HTERT RPE-1 (cell line): ENCODE results near the gene PLA2G12B.
"Not testable (repeated sequence)": the region's sequence is repeated elsewhere in the genome, so short reads cannot be mapped to it uniquely, and the experiment has no call there.

Source experiments
- in situ Hi-C: fragments of 300-500 bp; cut with MboI; formaldehyde crosslinking; loops from 4 replicates; pipeline ENCODE4 v1.14.3; 2020; ENCODE audit warnings: low sequenced_read_pairs

Gene PLA2G12B

DNA sequence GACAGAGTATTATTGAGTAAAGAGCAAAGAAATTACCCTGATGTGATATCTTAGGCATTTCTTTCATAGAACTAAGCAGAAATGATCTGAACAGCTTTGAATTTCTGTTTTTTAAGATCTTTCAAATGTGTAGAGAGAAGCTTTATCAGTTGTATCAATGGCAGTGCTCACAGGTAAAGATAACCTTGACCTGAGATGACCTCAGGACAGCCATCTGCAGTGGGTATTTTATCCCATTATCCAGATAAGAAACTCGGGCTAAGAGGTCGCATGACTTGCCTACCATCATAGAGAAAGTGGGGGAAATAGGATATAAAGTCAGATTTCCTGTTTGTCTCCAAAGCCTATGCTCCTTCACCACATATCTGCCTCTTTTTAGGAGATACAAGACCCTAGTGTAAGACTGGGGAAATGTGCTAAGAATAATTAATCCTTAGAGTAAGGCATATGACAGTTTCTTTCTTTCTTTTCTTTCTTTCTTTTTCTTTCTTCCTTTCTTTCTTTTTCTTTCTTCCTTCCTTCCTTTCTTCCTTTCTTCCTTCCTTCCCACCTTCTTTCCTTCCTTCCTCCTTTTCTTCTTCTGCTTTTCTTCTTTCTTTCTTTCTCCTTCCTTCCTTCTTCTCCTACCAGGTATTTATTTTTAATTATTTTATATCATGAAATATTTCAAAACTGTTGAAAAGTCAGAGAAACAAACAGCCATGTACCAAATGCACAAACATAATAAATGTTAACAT, 10.9 kb downstream of the PLA2G12B start:
- in situ Hi-C loops, result no loop called here

DNA sequence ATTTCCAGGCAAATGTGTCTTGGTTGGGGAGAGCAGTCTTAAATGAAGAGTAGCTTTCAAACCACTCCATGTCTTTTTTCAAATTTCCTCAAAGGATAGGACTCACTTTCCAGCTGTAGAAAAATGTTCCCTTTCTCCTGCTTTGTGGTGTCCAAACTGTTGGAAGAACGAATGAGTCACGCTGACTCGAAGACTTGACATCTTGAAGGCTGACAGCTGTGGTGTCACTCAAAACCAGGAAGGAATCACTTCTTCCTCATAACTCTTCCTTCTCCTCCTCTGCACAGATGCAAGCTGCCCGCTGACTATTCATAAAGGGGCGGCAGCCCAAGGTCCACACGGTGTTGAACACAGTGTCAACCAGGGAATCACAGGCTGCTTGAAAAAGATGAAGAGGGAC, 19.2 kb downstream of the PLA2G12B start:
- in situ Hi-C loops, result no loop called here

DNA sequence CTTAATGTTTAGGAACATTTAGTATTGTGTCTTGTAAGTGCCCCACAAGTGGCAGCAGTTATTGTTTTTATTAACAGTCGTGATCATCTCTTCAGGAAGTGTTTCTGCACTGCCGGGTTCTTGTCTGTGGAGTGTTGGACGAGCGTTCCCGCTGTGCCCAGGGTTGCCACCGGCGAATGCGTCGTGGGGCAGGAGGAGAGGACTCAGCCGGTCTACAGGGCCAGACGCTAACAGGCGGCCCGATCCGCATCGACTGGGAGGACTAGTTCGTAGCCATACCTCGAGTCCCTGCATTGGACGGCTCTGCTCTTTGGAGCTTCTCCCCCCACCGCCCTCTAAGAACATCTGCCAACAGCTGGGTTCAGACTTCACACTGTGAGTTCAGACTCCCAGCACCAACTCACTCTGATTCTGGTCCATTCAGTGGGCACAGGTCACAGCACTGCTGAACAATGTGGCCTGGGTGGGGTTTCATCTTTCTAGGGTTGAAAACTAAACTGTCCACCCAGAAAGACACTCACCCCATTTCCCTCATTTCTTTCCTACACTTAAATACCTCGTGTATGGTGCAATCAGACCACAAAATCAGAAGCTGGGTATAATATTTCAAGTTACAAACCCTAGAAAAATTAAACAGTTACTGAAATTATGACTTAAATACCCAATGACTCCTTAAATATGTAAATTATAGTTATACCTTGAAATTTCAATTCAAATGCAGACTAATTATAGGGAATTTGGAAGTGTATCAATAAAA, 22.2 kb downstream of the PLA2G12B start:
- in situ Hi-C loops, result no loop called here

DNA sequence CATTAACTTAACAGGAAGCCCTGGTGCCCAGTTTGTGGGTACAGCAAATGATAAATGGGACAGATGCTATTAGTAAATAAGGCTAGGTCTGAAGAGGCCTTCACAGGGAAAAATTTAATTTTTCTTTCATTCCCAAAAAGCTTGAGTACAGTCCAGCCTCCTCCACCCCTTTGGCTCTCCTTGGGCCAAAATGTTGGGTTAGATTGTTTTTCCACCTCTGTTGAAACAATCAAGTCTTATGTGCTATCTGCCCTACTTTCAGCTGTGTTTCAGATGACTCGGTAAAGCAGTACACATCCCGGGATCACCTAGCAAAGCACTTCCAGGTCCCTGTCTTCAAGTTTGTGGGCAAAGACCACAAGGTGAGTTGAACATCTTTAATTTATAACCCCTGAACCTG, 24.3 kb downstream of the PLA2G12B start:
- in situ Hi-C loops, result no loop called here

DNA sequence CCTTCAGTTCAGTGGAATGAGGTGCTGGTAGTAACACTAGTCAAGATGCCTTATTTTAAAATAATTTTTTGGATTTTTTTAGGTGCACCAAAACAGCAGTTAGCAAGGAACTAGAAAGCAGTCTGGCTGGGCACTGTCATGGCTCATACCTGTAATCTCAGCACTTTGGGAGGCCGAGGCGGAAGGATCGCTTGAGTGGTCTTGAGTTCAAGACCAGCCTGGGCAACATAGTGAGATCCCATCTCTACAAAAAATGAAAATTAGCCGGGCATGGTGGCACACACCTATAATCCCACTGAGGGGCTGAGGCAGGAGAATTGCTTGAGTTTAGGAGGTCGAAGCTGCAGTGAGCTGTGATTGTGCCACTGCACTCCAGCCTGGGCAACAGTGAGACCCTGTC, 25.8 kb downstream of the PLA2G12B start:
- in situ Hi-C loops, result no loop called here

DNA sequence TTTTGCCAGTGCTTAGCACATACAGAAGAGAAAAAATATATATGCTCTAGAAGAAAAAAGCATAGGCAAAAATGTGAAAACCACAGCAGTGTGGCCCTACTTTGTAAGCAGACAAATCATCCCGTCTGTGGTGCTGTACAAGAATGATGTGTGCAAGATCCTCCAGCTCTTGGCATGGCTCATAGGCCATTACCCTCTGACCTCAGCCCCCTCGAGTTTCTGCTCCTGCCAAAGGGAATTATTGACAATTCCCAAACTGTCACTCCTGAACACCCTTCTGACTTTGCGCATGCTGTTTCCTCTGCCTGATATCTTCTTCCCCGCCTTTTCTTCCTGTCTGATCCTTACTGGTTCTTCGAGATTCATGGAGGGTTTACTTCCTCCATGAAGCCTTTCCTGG, 27.1 kb downstream of the PLA2G12B start:
- in situ Hi-C loops, result no loop called here

DNA sequence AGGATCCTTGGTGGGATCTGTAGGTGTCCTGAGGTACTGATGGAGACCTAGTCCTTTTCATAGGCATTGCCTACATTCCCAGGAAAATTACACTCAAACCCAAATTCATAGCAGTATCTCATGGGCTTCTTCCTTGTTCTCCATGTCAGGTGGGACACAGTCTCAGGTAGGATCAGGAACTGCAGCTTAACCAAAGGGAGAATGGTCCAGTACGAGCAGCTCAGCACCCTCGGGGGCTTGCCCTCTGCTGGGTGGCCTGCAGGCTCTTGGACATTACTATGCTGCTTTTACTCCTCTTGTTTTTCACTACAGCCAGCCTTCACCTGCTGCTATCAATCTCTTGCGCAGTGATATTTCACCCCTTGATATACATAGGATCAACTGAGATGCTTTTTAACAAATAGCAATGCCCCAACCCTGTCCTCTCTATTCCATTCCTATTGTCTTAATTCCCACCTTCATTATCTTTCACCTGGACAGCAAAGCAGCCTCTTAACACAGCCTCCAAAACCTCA, 28.6 kb downstream of the PLA2G12B start:
- in situ Hi-C loops, result no loop called here

DNA sequence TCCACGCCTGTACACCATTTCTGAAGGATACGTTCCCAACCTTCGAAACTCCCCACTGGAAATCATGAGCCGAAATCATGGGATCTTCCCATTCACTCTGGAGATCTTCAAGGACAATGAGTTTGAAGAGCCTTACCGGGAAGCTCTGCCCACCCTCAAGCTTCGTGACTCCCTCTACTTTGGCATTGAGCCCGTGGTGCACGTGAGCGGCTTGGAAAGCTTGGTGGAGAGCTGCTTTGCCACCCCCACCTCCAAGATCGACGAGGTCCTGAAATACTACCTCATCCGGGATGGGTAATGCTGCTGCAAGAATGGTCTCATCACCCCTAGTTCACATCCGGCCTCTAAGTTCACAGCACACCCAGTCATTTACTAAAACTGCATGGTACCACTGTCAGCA, 30.3 kb downstream of the PLA2G12B start:
- in situ Hi-C loops, result no loop called here

DNA sequence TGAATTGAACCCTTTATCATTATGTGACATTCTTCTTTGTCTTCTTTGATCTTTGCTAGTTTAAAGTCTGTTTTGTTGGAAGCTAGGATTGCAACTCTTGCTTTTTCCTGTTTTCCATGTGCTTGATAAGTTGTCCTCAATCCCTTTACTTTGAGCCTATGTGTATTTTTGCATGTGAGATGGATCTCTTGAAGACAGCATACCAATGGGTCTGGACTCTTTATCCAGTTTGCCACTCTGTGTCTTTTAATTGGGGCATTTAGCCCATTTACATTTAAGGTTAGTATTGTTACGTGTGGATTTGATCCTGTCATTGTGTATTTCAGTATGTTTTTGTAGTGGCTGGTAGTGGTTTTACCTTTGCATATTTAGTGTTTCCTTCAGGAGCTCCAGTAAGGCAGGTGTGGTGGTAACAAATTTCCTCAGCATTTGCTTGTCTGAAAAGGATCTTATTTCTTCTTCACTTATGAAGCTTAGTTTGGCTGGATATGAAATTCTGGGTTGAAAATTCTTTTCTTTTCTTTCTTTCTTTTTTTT, 33.4 kb downstream of the PLA2G12B start:
- in situ Hi-C loops, result not testable (repeated sequence)

DNA sequence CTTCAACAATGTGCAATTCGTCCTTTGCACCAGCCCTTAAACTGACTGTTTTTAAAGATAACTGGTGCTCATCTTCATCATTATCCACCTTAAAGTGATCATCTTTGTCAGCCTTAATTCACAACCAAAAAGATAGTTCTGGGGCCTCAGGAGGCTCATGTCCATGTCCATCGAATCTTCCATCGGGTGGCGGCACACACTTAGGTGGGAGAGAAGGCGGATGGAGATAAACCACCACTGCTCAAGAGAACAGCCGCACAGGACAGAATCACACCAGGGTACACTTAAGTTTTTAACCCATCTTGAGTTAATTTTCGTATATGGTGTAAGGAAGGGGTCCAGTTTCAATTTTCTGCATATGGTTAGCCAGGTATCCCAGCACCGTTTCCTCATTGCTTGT, 36.3 kb downstream of the PLA2G12B start:
- in situ Hi-C loops, result no loop called here

DNA sequence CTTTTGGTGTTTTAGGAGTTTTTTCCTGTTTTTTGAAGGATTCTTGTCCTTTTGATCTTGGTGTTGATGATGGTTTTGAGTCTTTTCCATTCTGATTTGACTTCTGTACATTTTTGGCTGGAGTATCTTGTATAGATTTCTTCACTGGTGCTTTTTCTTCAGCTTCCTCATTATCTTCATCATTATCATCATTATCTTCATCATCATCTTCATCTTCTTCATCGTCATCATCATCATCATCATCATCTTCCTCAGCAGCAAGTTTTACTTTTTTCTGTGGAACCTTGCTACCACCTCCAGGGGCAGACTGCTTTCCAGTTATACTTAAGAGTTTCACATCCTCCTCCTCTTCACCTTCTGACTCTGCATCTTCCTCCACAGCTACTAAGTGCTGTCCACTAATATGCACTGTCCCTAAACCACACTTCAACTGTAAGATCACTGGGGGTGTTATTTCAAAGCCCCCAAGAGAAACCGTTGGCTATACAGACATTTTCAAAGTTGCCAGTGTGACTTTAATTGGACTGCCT, 36.7 kb downstream of the PLA2G12B start:
- in situ Hi-C loops, result not testable (repeated sequence)

DNA sequence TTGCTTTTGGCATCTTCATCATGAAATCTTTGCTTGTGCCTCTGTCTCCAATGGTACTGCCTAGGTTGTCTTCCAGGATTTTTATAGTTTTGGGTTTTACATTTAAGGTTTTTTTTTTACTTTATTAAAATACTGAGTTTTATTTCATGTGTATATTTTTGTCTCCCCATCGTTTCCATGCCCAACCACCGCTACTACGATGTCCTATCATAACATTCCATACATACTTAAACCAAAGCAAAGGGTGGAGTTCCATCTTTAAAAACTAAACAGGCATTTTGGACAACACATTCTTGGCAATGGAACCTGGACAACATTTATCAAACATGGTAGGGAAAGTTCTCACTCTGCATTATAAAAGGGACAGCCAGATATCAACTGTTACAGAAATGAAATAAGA, 37.4 kb downstream of the PLA2G12B start:
- in situ Hi-C loops, result not testable (repeated sequence)

DNA sequence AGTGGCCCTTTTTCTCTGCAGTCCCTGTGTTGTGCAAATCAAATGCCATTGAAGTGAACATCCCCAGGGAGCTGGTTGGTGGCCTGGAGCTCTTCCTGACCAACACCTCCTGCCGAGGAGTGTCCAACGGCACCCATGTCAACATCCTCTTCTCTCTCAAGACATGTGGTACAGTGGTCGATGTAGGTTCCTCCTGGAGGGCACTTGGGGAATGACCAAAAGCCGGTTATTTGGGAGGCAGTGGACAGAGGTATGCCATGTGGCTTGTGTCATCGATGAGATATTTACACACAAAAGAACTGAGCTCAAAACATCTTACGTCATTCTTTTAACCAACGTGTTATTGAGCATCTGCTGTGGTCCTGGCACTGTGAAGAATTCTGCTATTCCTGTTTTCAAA, 41.3 kb downstream of the PLA2G12B start:
- in situ Hi-C loops, result no loop called here

DNA sequence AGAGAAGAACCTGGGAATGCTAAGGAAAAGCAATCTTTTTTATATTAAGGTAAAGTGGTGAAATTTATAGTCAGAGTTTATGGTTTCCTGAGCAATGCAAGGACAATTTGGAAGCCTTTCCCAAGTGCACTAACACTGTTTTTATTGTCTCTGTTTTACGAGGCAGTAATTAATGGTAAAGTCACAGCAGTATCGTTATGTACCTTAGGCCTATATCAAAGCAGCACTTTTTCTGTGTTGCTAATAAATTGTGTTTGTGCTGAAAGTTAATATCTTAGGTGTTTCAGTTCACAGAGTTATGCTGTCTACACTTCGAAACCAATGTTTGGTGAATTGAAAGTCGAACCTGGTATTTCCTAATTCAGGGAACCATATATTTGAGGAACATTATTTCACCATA, 41.9 kb downstream of the PLA2G12B start:
- in situ Hi-C loops, result no loop called here

DNA sequence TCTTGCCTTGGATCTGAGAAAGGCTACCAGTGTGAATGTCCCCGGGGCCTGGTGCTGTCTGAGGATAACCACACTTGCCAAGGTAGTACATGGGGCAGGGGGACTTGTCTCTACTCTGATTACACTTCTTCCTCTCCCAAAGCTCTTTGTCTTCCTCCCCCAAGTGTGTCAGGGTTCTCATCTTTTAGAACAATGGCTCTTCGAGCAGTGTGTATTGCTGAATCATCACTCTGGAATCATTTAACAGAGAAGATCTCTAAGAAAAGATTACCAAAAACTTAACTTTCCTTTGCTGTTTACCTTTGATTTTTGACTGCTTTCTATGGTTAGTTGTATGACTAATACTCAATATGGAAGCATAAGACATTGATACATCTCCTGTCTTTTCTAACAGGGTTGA, 42.8 kb downstream of the PLA2G12B start:
- in situ Hi-C loops, result no loop called here

DNA sequence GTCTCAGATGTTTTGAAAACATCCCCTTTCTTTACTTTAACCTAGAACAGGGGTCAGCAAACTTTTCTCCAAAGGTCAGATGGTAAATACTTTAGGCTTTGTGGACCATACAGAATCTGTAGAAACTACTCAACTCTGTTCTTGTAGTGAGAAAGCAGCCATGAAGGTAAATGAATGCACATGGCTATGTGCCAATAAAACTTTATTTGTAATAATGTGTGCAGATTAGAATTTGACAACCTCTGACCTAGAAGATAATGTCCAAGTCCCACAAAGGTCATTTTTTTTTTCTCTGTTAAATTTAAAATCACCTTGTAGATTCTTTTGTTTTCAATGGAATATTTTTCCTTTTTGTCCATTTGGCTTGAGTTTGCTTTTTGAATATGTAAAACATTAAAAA, 43.9 kb downstream of the PLA2G12B start:
- in situ Hi-C loops, result no loop called here

DNA sequence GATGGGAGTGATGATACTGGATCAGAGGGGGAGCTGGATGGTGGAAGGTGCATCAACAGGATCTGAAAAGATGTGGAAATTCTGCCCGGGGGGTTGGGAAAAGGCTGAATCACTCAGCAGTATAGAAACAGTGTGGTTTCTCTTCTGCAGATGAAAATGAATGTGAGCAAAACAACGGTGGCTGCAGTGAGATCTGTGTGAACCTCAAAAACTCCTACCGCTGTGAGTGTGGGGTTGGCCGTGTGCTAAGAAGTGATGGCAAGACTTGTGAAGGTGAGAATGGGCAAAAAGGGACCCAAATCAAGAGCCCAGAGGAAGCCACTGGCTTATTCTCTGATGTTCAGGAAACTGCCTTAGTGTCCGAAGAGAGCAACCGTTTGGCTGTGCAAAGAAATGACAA, 48.2 kb downstream of the PLA2G12B start:
- in situ Hi-C loops, result no loop called here

DNA sequence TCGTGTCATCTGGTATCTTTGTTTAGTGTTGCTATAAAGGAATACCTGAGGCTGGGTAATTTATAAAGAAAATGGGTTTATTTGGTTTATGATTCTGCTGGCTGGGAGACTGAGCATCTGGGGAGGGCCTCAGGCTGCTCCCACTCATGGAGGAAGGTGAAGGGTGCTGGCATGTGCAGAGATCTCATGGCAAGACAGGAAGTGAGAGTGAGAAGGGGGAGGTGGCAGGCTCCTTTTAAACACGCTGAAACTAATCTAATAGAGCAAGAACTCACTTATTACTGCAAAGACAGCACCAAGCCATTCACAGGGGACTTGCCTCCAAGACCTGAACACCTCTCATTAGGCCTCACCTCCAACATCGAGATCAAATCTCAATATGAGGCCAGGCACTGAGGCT, 49.8 kb downstream of the PLA2G12B start:
- in situ Hi-C loops, result no loop called here

DNA sequence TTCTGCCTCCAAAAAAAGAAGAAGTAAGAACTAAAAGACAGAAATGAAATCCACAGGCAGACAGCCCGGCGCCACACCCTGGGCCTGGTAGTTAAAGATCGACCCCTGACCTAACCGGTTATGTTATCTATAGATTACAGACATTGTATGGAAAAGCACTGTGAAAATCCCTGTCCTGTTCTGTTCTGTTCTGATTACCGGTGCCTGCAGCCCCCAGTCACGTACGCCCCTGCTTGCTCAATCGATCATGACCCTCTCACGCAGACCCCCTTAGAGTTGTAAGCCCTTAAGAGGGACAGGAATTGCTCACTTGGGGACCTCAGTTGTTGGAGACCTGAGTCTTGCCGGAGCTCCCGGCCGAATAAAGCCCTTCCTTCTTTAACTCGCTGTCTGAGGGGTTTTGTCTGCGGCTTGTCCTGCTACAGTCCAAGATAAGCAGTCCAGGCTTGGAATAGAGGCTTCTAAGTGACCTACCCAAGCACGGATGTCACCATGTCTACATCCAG, 50.6 kb downstream of the PLA2G12B start:
- in situ Hi-C loops, result not testable (repeated sequence)

DNA sequence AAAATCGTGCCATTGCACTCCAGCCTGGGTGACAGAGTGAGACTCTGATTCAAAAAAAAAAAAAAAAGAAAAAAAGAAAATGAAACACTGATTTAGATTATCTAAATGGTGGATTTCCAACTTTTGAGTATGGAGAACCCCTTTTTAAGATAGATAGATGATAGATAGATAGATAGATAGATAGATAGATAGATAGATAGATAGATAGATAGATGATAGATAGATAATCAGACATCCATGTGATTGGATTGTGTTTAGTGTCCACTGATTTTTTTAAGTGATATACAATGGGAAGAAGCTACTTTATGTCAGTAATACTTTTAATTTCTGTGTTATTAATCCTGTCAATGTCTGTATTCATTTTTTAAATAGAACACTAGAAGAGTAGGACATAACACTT, 55.1 kb downstream of the PLA2G12B start:
- in situ Hi-C loops, result no loop called here

DNA sequence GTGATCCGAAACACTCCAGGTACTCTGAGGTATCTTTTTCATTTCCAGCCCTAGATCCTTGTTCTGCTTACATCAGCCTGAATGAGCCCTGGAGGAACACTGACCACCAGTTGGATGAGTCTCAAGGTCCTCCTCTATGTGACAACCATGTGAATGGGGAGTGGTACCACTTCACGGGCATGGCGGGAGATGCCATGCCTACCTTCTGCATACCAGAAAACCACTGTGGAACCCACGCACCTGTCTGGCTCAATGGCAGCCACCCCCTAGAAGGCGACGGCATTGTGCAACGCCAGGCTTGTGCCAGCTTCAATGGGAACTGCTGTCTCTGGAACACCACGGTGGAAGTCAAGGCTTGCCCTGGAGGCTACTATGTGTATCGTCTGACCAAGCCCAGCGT, 56.0 kb downstream of the PLA2G12B start:
- in situ Hi-C loops, result no loop called here
